ENCODE data around the gene ALPK1.

Gene ALPK1

DNA sequence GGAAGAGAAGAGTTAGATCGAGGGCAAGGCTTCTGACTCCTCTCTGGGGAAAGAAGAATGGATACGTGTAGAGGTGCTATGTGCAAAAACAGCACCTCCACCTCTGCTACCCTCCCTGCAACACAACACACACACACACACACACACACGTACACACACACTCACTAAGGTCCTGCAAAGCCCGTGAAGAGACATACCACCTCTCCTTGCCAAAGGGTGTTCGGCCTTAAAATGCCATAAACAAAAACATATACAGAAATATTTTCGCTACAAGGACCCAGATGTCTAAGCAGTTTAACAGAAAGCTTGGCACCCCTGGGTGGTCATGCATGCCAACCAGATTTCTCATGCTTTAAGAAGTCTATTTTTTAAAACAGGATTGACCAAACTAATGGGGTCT, 13.0 kb upstream of the ALPK1 start:
- no peak for TF ChIP-seq CTCF (IDR thresholded peaks at IDR 0.05; ENCODE audit: control insufficient read depth, extremely low read depth, insufficient read depth)
- no peak for DNase-seq (ENCODE audit: low read depth)

DNA sequence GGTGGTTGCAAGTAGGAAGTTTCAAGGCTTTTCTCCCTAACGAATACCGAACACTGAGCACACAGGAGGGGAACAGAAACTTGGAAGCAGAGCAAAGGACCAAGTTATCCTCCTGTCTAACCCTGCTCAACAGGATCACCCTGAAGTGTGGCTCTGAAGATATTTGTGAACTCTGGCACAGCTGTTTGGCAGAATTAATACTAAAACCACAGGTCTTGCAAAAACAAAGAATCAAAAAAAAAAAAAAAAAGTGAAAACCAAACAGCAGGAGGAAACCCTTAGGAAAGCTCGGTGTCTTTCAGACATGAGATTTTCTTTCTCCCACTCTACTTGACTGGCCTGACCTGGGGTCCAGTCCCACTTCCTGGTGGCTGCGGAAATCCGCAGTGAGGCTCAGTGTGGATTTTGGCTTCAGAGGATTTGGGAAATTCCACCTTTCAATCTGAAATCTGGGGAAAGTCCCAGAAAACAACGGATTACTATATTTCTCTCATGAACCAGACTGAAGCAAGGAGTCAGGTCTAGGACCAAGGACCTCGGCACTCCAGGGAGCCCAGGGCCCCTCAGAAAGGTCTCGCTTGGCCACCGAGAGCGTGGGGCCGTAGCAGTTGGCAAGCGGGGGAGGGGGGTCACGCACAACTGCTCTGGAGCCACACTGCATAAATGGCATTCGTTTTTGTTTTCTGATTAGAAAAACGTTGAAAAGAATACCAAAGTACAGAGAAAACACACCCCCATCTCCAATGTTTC, 12.3 kb upstream of the ALPK1 start:
- no peak for TF ChIP-seq CTCF (IDR thresholded peaks at IDR 0.05; ENCODE audit: control insufficient read depth, extremely low read depth, insufficient read depth)
- peak; percentile 56 for DNase-seq (ENCODE audit: low read depth)
- H3K4me3 ChIP-seq (ENCODE audit: low read depth, low read length) = peak overlapping the region; percentile 74

More for the DNA sequence above, 13.0 kb upstream of the ALPK1 start:
- H3K4me3 ChIP-seq (ENCODE audit: low read depth, low read length) = peak overlapping the region; percentile 74

DNA sequence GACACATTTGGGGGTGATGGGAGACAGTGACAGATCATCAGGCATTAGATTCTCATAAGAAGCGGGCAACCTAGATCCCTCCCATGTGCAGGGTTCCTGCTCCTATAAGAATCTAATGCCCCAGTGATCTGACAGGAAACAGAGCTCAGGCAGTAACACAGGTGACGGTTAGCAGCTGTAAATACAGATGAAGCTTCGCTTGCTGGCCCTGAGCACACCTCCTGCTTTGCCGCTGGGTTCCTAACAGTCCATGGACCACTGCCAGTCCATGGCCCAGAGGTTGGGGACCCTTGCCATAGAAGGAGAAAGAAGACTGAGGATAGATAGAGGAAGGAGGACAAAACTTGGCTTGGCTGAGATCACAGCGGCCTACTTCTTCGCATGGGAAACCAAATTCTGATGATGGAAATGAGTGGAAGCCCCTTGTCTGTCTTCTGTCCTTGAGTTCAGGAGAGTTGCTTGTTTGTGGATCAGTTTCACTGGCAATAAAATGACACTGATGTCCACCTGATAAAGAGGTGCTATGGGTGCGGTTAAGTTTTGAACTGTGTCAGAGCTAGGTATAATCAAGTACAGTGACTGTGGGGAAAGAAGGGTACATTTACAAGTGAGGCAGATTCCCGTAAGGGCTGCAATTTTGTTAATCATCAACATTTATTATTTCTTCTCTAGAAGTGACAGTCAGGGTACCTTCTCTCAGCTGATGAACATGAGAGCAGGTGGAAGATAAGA, 9.7 kb upstream of the ALPK1 start:
- H3K4me3 ChIP-seq (ENCODE audit: low read depth, low read length) = no peak overlapping the region
- TF ChIP-seq CTCF (IDR thresholded peaks at IDR 0.05; ENCODE audit: control insufficient read depth, extremely low read depth, insufficient read depth) = no peak
- no peak for DNase-seq (ENCODE audit: low read depth)

DNA sequence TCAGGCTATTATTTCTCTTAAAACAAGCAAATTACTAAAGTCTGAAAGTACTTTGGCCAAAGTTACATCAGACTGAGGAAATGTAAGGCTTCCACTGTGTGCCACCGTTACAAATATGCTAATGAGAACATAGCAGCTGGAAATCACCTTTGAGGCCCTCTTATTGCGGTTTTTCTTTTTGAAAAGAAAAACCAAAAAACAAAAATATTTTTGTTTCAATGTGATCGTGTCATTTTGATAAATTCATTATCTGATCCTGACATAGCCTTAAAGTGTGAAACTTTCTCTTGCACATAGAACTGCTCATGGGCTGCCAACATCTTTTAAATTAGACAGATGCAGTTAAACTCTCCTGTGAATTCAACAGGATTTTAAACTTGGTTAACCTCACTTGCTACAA, 8.7 kb upstream of the ALPK1 start:
- H3K4me3 ChIP-seq (ENCODE audit: low read depth, low read length) = no peak overlapping the region
- no peak for DNase-seq (ENCODE audit: low read depth)
- TF ChIP-seq CTCF (IDR thresholded peaks at IDR 0.05; ENCODE audit: control insufficient read depth, extremely low read depth, insufficient read depth) = no peak

DNA sequence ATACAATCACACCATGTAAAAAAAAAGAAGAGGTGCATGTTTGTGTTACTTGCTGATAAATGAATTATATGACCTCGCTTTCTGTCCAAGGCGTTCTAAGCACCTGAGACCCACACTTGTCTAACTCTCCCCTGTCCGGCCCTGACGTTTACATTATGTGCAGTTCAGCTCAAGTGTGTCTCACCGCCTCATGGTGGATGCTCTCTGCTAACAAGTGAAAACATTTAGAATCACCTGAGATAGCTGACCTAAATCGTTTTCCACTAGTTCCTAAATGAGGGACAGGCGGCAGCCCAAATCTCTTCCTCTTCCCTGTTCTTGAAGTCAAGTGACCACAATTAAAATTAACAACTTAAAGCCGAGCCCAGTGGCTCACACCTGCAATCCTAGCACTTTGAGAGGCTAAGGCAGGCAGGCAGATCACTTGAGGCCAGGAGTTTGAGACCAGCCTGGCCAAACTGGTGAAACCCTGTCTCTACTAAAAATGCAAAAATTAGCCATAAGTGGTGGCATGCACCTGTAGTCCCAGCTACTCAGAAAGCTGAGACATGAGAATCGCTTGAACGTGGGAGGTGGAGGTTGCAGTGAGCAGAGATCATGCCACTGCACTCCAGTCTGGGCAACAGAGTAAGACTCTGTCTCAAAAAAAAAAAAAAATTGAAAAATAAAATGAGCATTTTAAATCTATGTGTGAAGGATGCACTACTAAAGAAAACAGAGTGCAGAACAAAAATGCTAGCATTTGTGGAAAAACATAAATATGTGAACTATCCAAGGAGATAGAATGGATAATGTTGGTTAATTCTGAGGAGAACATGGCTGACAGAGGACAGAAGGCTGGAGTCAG, 7.5 kb upstream of the ALPK1 start:
- no peak for TF ChIP-seq CTCF (IDR thresholded peaks at IDR 0.05; ENCODE audit: control insufficient read depth, extremely low read depth, insufficient read depth)
- DNase-seq (ENCODE audit: low read depth) = no peak
- no peak overlapping the region for H3K4me3 ChIP-seq (ENCODE audit: low read depth, low read length)

- TF ChIP-seq CTCF (IDR thresholded peaks at IDR 0.05; ENCODE audit: control insufficient read depth, extremely low read depth, insufficient read depth) = no peak
- no peak overlapping the region for H3K4me3 ChIP-seq (ENCODE audit: low read depth, low read length)
- DNase-seq (ENCODE audit: low read depth) = no peak
These were observed 6.8 kb upstream of the ALPK1 start for GRCh38 chr4:112290341-112290740.
